AG10803 (cell line): ENCODE data around the gene CRB1.
A peak's percentile ranks its signal among the peaks of the same experiment; 100 is the strongest.

Experiments
- DNase-seq: peaks from one replicate; pipeline ENCODE4 v3.0.0; 2010; ENCODE audit warnings: low read depth
- H3K4me3 ChIP-seq: 2 replicates; pipeline ENCODE4 v1.5.1; 2011; ENCODE audit warnings: mild to moderate bottlenecking, low read length, control low read depth
- CTCF ChIP-seq: conservative IDR thresholded peaks from 2 replicates; pipeline ENCODE4 v1.5.1; 2011; ENCODE audit warnings: mild to moderate bottlenecking, low read length, control low read depth, inconsistent platforms

Gene CRB1

GRCh38 chr1:197321811-197322210, 53.8 kb downstream of the CRB1 start:
- H3K4me3 ChIP-seq: no peak overlapping the region
- no peak for DNase-seq
- no peak for TF ChIP-seq CTCF

- TF ChIP-seq CTCF: peak; percentile 78
- peak; percentile 6 for DNase-seq
- no peak overlapping the region for H3K4me3 ChIP-seq
Observed at GRCh38 chr1:197327776-197328364, 59.8 kb downstream of the CRB1 start.

- no peak for DNase-seq
- no peak for TF ChIP-seq CTCF
- no peak overlapping the region for H3K4me3 ChIP-seq
Observed at GRCh38 chr1:197330213-197330612, 62.2 kb downstream of the CRB1 start.

GRCh38 chr1:197331565-197331964, 63.5 kb downstream of the CRB1 start:
- TF ChIP-seq CTCF: no peak
- no peak for DNase-seq
- no peak overlapping the region for H3K4me3 ChIP-seq

- no peak for DNase-seq
- no peak for TF ChIP-seq CTCF
- H3K4me3 ChIP-seq: no peak overlapping the region
Observed at GRCh38 chr1:197333041-197333440, 65.0 kb downstream of the CRB1 start.

- no peak for TF ChIP-seq CTCF
- no peak for DNase-seq
- no peak overlapping the region for H3K4me3 ChIP-seq
Observed at GRCh38 chr1:197336571-197336970, 68.5 kb downstream of the CRB1 start.

GRCh38 chr1:197339106-197340060, 71.3 kb downstream of the CRB1 start:
- no peak overlapping the region for H3K4me3 ChIP-seq
- TF ChIP-seq CTCF: no peak
- DNase-seq: no peak
